Activated CD8-positive, alpha-beta T cell treated with anti-CD3 and anti-CD28 coated beads for 36 hours (primary cell): ENCODE data around the gene NBEAL2. TPM values are rescaled to one million over a fixed set of nuclear protein-coding genes. Genes with fewer than 3 reads are reported as not detected.

Source experiments
- ATAC-seq: fragments of 200-7000 bp; cut with Tn5 transposase; one replicate; pipeline ENCODE4 v1.10.0; 2021; ENCODE audit warnings: mild to moderate bottlenecking, moderate library complexity
- CTCF ChIA-PET: fragments of 350-600 bp; sonication (Branson Sonifier 250); formaldehyde crosslinking; loops from one replicate; lab custom pipeline; 2021; ENCODE audit warnings: antibody characterized with exemption; lab: Charles Lee
- POLR2A ChIA-PET: fragments of 350-600 bp; sonication (Branson Sonifier 250); formaldehyde crosslinking; loops from one replicate; lab custom pipeline; 2021; ENCODE audit warnings: antibody characterized with exemption; lab: Charles Lee
- DNase-seq: peaks from one replicate; pipeline ENCODE4 v3.0.0-alpha.2; 2020
- H3K27ac Mint-ChIP-seq: one replicate; pipeline ENCODE4 v1.8.0; 2021; ENCODE audit warnings: mild to moderate bottlenecking, mixed read lengths
- H3K27me3 Mint-ChIP-seq: one replicate; pipeline ENCODE4 v1.8.0; 2021; ENCODE audit warnings: mixed read lengths
- H3K36me3 Mint-ChIP-seq: one replicate; pipeline ENCODE4 v1.8.0; 2021; ENCODE audit warnings: low read depth, mixed read lengths
- H3K4me1 Mint-ChIP-seq: one replicate; pipeline ENCODE4 v1.8.0; 2021; ENCODE audit warnings: low read depth, mixed read lengths
- H3K4me3 Mint-ChIP-seq: one replicate; pipeline ENCODE4 v1.8.0; 2021; ENCODE audit warnings: mild to moderate bottlenecking, moderate library complexity, mixed read lengths
- H3K9me3 Mint-ChIP-seq: one replicate; pipeline ENCODE4 v1.8.0; 2021; ENCODE audit warnings: mixed read lengths
- CTCF ChIP-seq: fragments of 200-600 bp; IDR thresholded peaks from one replicate; pipeline ENCODE4 v1.8.0; 2022; ENCODE audit warnings: antibody characterized with exemption, mild to moderate bottlenecking
- intact Hi-C: fragments of 100-400 bp; cut with micrococcal nuclease; formaldehyde crosslinking; loops from one replicate; pipeline ENCODE4 v1.10.0; 2022
- total RNA-seq, 2 experiments: library from RNA; stranded (reverse); gene quantifications; one replicate each; pipeline ENCODE4 v1.2.3, GENCODE V29; 2021

Gene NBEAL2
- total RNA-seq, 2 experiments from 2014 or later: 58.9 to 63.7 TPM

GRCh38 chr3:46988616-46989015 lies 9.2 kb downstream of the NBEAL2 start:
- CTCF ChIA-PET: no interaction called here
- no peak for TF ChIP-seq CTCF
- DNase-seq (no peak), ATAC-seq (no peak)
- Mint-ChIP-seq H3K36me3 (peaks cover 16% of the 10 kb centered on the region), H3K4me3 (no peak overlapping the region), H3K9me3 (no peaks in the 10 kb centered on the region), H3K4me1 (peaks cover 61% of the 10 kb centered on the region), H3K27me3 (no peaks in the 10 kb centered on the region), H3K27ac (peak overlapping the region; percentile 89)
- intact Hi-C loops: no loop called here
- POLR2A ChIA-PET: interaction anchor here (0.9 to 3.6 kb wide), 3 partner anchors 10 to 59 kb away, joined by 3 to 21 read pairs (median 5); partner anchors contain the start of gene NBEAL2

- H3K27ac Mint-ChIP-seq: peak overlapping the region; percentile 89
- H3K9me3 Mint-ChIP-seq: no peaks in the 10 kb centered on the region
- no peaks in the 10 kb centered on the region for H3K27me3 Mint-ChIP-seq
- H3K36me3 Mint-ChIP-seq: peaks cover 16% of the 10 kb centered on the region
- H3K4me3 Mint-ChIP-seq: no peak overlapping the region
- H3K4me1 Mint-ChIP-seq: peaks cover 58% of the 10 kb centered on the region
- ATAC-seq (no peak), DNase-seq (no peak)
- intact Hi-C loops: no loop called here
- POLR2A ChIA-PET: interaction anchor here (0.9 to 3.6 kb wide), 3 partner anchors 11 to 60 kb away, joined by 3 to 21 read pairs (median 5); partner anchors contain the start of gene NBEAL2
- CTCF ChIA-PET: interaction anchor here (1.3 kb wide), 1 partner anchor 67 kb away, joined by 3 read pairs; no protein-coding TSS in a partner anchor
- TF ChIP-seq CTCF: no peak
Observed at GRCh38 chr3:46989146-46989810, 9.8 kb downstream of the NBEAL2 start.

- POLR2A ChIA-PET: interaction anchor here (0.6 to 4.6 kb wide), 2 partner anchors 9 to 16 kb away, joined by 3 to 20 read pairs; no protein-coding TSS in a partner anchor
- no peak overlapping the region for H3K4me3 Mint-ChIP-seq
Observed at GRCh38 chr3:46990573-46991374, 11.3 kb downstream of the NBEAL2 start.

GRCh38 chr3:46991406-46992165 lies 12.1 kb downstream of the NBEAL2 start:
- Mint-ChIP-seq H3K4me3 (no peak overlapping the region), H3K36me3 (peaks cover 14% of the 10 kb centered on the region), H3K4me1 (peaks cover 35% of the 10 kb centered on the region), H3K27ac (no peak overlapping the region), H3K9me3 (no peaks in the 10 kb centered on the region), H3K27me3 (no peaks in the 10 kb centered on the region)
- intact Hi-C loops: no loop called here
- DNase-seq (no peak), ATAC-seq (no peak)
- CTCF ChIA-PET: interaction anchor here (1.5 kb wide), 1 partner anchor 68 kb away, joined by 3 read pairs; no protein-coding TSS in a partner anchor
- TF ChIP-seq CTCF: no peak
- POLR2A ChIA-PET: interaction anchor here (4.6 kb wide), 1 partner anchor 15 kb away, joined by 20 read pairs; no protein-coding TSS in a partner anchor

More at GRCh38 chr3:46990573-46991374, 11.3 kb downstream of the NBEAL2 start:
- no peak overlapping the region for H3K27ac Mint-ChIP-seq
- intact Hi-C loops: no loop called here
- no peaks in the 10 kb centered on the region for H3K27me3 Mint-ChIP-seq
- no peak for TF ChIP-seq CTCF
- ATAC-seq (no peak), DNase-seq (no peak)
- H3K36me3 Mint-ChIP-seq: peaks cover 17% of the 10 kb centered on the region
- peaks cover 43% of the 10 kb centered on the region for H3K4me1 Mint-ChIP-seq
- no peaks in the 10 kb centered on the region for H3K9me3 Mint-ChIP-seq
- CTCF ChIA-PET: interaction anchor here (1.3 to 1.5 kb wide), 2 partner anchors 67 to 68 kb away, joined by 3 read pairs; no protein-coding TSS in a partner anchor
